ENCODE measurements around the gene GFRA4. TPM values are rescaled to one million over a fixed set of nuclear protein-coding genes. Genes with fewer than 3 reads are reported as not detected.

GFRA4 gene
- total RNA-seq, 1 donor from 2014 or later: not detected

GRCh38 chr20:3674995-3675900 lies 12.0 kb upstream of the GFRA4 start:
- H3K9me3 ChIP-seq: no peaks in the 10 kb centered on the region
- H3K4me1 ChIP-seq: peaks cover 45% of the 10 kb centered on the region
- H3K27me3 ChIP-seq: no peaks in the 10 kb centered on the region
- DNase-seq (ENCODE audit: extremely low spot score in 2 of 2): no peak
- peaks cover 0 to 11% of the 10 kb centered on the region in 2 donors for H3K36me3 ChIP-seq
- H3K27ac ChIP-seq: no peak overlapping the region
- no peak for TF ChIP-seq POLR2AphosphoS5 (IDR thresholded peaks at IDR 0.05; ENCODE audit: insufficient read depth in 1 of 2, low read depth in 1 of 2)
- intact Hi-C loops (cut with DNase I): loop anchor here (5.0 kb wide), 1 partner anchor 102 kb away; no protein-coding TSS in a partner anchor
- H3K4me3 ChIP-seq: no peak overlapping the region

GRCh38 chr20:3674447-3674846 lies 11.2 kb upstream of the GFRA4 start:
- DNase-seq (ENCODE audit: extremely low spot score in 2 of 2): no peak
- TF ChIP-seq POLR2AphosphoS5 (IDR thresholded peaks at IDR 0.05; ENCODE audit: insufficient read depth in 1 of 2, low read depth in 1 of 2) (no peak), CTCF (IDR thresholded peaks at IDR 0.05) (no peak), POLR2A (IDR thresholded peaks at IDR 0.05) (no peak)
- intact Hi-C loops (cut with DNase I): no loop called here
- Histone ChIP-seq H3K27me3 (no peaks in the 10 kb centered on the region), H3K4me1 (peaks cover 43% of the 10 kb centered on the region), H3K4me3 (no peak overlapping the region), H3K27ac (no peak overlapping the region), H3K36me3 (peaks cover 0 to 11% of the 10 kb centered on the region in 2 donors), H3K9me3 (no peaks in the 10 kb centered on the region)

GRCh38 chr20:3673221-3674070 lies 10.2 kb upstream of the GFRA4 start:
- Histone ChIP-seq H3K27me3 (no peaks in the 10 kb centered on the region), H3K4me3 (no peak overlapping the region), H3K27ac (no peak overlapping the region), H3K36me3 (peaks cover 0 to 11% of the 10 kb centered on the region in 2 donors), H3K4me1 (peaks cover 35% of the 10 kb centered on the region), H3K9me3 (no peaks in the 10 kb centered on the region)
- TF ChIP-seq POLR2A (IDR thresholded peaks at IDR 0.05): no peak
- TF ChIP-seq POLR2AphosphoS5 (IDR thresholded peaks at IDR 0.05; ENCODE audit: insufficient read depth in 1 of 2, low read depth in 1 of 2): no peak
- DNase-seq (ENCODE audit: extremely low spot score in 2 of 2): no peak
- intact Hi-C loops (cut with DNase I): no loop called here

GRCh38 chr20:3672547-3673171 lies 9.5 kb upstream of the GFRA4 start:
- Histone ChIP-seq H3K4me1 (peaks cover 27% of the 10 kb centered on the region), H3K4me3 (no peak overlapping the region), H3K27me3 (no peaks in the 10 kb centered on the region), H3K27ac (no peak overlapping the region), H3K36me3 (peaks cover 0 to 11% of the 10 kb centered on the region in 2 donors), H3K9me3 (no peaks in the 10 kb centered on the region)
- intact Hi-C loops (cut with DNase I): no loop called here
- no peak for TF ChIP-seq CTCF (IDR thresholded peaks at IDR 0.05)
- no peak for DNase-seq (ENCODE audit: extremely low spot score in 2 of 2)

- DNase-seq (ENCODE audit: extremely low spot score in 2 of 2): no peak
- intact Hi-C loops (cut with DNase I): no loop called here
- Histone ChIP-seq H3K27me3 (no peaks in the 10 kb centered on the region), H3K4me1 (peaks cover 23% of the 10 kb centered on the region), H3K9me3 (no peaks in the 10 kb centered on the region), H3K36me3 (peaks cover 0 to 11% of the 10 kb centered on the region in 2 donors), H3K27ac (no peak overlapping the region), H3K4me3 (no peak overlapping the region)
- no peak for TF ChIP-seq POLR2AphosphoS5 (IDR thresholded peaks at IDR 0.05; ENCODE audit: insufficient read depth in 1 of 2, low read depth in 1 of 2)
- no peak for TF ChIP-seq CTCF (IDR thresholded peaks at IDR 0.05)
- TF ChIP-seq POLR2A (IDR thresholded peaks at IDR 0.05): no peak
Observed at GRCh38 chr20:3671986-3672546, 8.9 kb upstream of the GFRA4 start.

All from vagina (tissue), 2 donors.